ENCODE measurements around the gene TIGD3. TPM values are rescaled to one million over a fixed set of nuclear protein-coding genes. Genes with fewer than 3 reads are reported as not detected.

Gene TIGD3
- total and polyA plus RNA-seq, 4 donors, result 0.08 to 0.33 (median 0.17) TPM; not detected in 1

DNA sequence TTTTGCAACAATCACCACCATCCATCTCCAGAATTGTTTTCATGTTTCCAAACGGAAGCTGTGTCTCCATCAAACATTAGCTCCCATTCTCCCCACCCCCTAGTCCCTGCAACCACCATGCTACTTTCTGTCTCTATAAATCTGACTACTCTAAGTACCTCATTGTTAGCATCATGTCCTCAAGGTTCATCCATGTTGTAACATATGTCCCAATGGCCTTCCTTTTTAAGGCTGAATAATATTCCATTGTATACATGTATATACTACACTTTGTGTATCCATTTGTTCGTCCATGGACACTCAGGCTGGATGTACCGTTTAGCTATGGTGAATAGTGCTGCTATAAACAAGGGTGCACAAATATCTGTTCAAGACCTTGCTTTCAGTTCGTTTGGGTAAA is 29.1 kb upstream of the TIGD3 start:
- TF ChIP-seq HNF4A (conservative IDR thresholded peaks at IDR 0.05) (no peak), RXRA (IDR thresholded peaks at IDR 0.05) (no peak)
- TF ChIP-seq, protein P1, sequence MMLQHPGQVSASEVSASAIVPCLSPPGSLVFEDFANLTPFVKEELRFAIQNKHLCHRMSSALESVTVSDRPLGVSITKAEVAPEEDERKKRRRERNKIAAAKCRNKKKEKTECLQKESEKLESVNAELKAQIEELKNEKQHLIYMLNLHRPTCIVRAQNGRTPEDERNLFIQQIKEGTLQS (IDR thresholded peaks at IDR 0.05), result no peak
- Histone ChIP-seq H3K27me3 (ENCODE audit: control insufficient read depth in 4 of 4, insufficient read depth in 4 of 4, low read length in 3 of 4) (no peaks in the 10 kb centered on the region), H3K9ac (ENCODE audit: low read depth in 1 of 2, low read length in 2 of 2) (no peak overlapping the region), H3K4me1 (ENCODE audit: control insufficient read depth in 4 of 4, insufficient read depth in 4 of 4, low read length in 3 of 4) (peaks cover 0 to 8% (median 7%) of the 10 kb centered on the region in 4 donors), H3K4me3 (ENCODE audit: low read depth in 1 of 3, low read length in 3 of 3) (no peak overlapping the region), H3K9me3 (ENCODE audit: control insufficient read depth in 4 of 4, low read length in 3 of 4) (no peaks in the 10 kb centered on the region), H3K27ac (ENCODE audit: low read depth in 1 of 2, low read length in 2 of 2) (no peak overlapping the region), H3K36me3 (ENCODE audit: control insufficient read depth in 4 of 4, insufficient read depth in 3 of 4, low read depth in 1 of 4, low read length in 3 of 4) (peaks cover 0 to 5% (median 1%) of the 10 kb centered on the region in 4 donors)
- no peak for DNase-seq (ENCODE audit: low spot score)
- whole genome bisulfite sequencing, result 85% methylated on average over 4 of the region's 4 CpGs

DNA sequence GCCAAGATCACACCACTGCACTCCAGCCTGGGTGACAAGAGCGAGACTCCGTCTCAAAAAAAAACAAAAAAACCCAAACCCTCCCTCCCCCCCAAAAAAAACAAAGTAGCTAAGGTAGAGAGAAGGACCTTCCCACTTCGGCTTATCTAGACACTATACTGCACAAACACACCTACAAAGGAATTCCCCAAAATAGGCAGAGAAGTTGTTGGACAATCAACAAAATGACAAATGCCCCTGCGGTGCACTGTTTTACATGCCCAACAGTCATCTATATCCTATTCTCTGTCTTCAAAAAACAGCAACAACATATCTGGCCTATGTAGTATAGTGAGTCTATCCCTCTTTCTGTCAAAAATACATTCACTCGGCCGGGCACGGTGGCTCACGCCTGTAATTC is 27.5 kb upstream of the TIGD3 start:
- WGBS, result 82% methylated on average over 8 of the region's 8 CpGs

More for the DNA sequence above, 27.5 kb upstream of the TIGD3 start:
- Histone ChIP-seq H3K4me1 (ENCODE audit: control insufficient read depth in 4 of 4, insufficient read depth in 4 of 4, low read length in 3 of 4) (peaks cover 0 to 2% (median 0%) of the 10 kb centered on the region in 4 donors), H3K9me3 (ENCODE audit: control insufficient read depth in 4 of 4, low read length in 3 of 4) (no peaks in the 10 kb centered on the region), H3K27me3 (ENCODE audit: control insufficient read depth in 4 of 4, insufficient read depth in 4 of 4, low read length in 3 of 4) (no peaks in the 10 kb centered on the region), H3K27ac (ENCODE audit: low read depth in 1 of 2, low read length in 2 of 2) (no peak overlapping the region), H3K36me3 (ENCODE audit: control insufficient read depth in 4 of 4, insufficient read depth in 3 of 4, low read depth in 1 of 4, low read length in 3 of 4) (peaks cover 0 to under 1% (median 0%) of the 10 kb centered on the region in 4 donors), H3K9ac (ENCODE audit: low read depth in 1 of 2, low read length in 2 of 2) (no peak overlapping the region), H3K4me3 (ENCODE audit: low read depth in 1 of 3, low read length in 3 of 3) (no peak overlapping the region)
- no peak for TF ChIP-seq TAF1 (conservative IDR thresholded peaks at IDR 0.05)
- TF ChIP-seq, protein P2, sequence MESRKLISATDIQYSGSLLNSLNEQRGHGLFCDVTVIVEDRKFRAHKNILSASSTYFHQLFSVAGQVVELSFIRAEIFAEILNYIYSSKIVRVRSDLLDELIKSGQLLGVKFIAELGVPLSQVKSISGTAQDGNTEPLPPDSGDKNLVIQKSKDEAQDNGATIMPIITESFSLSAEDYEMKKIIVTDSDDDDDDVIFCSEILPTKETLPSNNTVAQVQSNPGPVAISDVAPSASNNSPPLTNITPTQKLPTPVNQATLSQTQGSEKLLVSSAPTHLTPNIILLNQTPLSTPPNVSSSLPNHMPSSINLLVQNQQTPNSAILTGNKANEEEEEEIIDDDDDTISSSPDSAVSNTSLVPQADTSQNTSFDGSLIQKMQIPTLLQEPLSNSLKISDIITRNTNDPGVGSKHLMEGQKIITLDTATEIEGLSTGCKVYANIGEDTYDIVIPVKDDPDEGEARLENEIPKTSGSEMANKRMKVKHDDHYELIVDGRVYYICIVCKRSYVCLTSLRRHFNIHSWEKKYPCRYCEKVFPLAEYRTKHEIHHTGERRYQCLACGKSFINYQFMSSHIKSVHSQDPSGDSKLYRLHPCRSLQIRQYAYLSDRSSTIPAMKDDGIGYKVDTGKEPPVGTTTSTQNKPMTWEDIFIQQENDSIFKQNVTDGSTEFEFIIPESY (IDR thresholded peaks at IDR 0.05), result no peak
- TF ChIP-seq FOXA1 (IDR thresholded peaks at IDR 0.05), result no peak
- TF ChIP-seq, protein P3, sequence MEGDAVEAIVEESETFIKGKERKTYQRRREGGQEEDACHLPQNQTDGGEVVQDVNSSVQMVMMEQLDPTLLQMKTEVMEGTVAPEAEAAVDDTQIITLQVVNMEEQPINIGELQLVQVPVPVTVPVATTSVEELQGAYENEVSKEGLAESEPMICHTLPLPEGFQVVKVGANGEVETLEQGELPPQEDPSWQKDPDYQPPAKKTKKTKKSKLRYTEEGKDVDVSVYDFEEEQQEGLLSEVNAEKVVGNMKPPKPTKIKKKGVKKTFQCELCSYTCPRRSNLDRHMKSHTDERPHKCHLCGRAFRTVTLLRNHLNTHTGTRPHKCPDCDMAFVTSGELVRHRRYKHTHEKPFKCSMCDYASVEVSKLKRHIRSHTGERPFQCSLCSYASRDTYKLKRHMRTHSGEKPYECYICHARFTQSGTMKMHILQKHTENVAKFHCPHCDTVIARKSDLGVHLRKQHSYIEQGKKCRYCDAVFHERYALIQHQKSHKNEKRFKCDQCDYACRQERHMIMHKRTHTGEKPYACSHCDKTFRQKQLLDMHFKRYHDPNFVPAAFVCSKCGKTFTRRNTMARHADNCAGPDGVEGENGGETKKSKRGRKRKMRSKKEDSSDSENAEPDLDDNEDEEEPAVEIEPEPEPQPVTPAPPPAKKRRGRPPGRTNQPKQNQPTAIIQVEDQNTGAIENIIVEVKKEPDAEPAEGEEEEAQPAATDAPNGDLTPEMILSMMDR (IDR thresholded peaks at IDR 0.05; ENCODE audit: low read depth, low read length, missing input control), result no peak
- TF ChIP-seq, protein P1 (IDR thresholded peaks at IDR 0.05), result no peak
- no peak for TF ChIP-seq HNF4A (conservative IDR thresholded peaks at IDR 0.05)
- TF ChIP-seq NR2F2 (IDR thresholded peaks at IDR 0.05), result no peak
- no peak for TF ChIP-seq RAD21 (IDR thresholded peaks at IDR 0.05)
- no peak for TF ChIP-seq EGR1 (IDR thresholded peaks at IDR 0.05; ENCODE audit: low read depth in 2 of 2)
- TF ChIP-seq, protein P4, sequence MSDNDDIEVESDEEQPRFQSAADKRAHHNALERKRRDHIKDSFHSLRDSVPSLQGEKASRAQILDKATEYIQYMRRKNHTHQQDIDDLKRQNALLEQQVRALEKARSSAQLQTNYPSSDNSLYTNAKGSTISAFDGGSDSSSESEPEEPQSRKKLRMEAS (IDR thresholded peaks at IDR 0.05), result no peak
- TF ChIP-seq, protein P5, sequence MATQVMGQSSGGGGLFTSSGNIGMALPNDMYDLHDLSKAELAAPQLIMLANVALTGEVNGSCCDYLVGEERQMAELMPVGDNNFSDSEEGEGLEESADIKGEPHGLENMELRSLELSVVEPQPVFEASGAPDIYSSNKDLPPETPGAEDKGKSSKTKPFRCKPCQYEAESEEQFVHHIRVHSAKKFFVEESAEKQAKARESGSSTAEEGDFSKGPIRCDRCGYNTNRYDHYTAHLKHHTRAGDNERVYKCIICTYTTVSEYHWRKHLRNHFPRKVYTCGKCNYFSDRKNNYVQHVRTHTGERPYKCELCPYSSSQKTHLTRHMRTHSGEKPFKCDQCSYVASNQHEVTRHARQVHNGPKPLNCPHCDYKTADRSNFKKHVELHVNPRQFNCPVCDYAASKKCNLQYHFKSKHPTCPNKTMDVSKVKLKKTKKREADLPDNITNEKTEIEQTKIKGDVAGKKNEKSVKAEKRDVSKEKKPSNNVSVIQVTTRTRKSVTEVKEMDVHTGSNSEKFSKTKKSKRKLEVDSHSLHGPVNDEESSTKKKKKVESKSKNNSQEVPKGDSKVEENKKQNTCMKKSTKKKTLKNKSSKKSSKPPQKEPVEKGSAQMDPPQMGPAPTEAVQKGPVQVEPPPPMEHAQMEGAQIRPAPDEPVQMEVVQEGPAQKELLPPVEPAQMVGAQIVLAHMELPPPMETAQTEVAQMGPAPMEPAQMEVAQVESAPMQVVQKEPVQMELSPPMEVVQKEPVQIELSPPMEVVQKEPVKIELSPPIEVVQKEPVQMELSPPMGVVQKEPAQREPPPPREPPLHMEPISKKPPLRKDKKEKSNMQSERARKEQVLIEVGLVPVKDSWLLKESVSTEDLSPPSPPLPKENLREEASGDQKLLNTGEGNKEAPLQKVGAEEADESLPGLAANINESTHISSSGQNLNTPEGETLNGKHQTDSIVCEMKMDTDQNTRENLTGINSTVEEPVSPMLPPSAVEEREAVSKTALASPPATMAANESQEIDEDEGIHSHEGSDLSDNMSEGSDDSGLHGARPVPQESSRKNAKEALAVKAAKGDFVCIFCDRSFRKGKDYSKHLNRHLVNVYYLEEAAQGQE (IDR thresholded peaks at IDR 0.05), result no peak
- no peak for TF ChIP-seq SP1 (IDR thresholded peaks at IDR 0.05)
- no peak for DNase-seq (ENCODE audit: low spot score)

Measured in liver (tissue), 9 donors.